ENCODE measurements around the gene KBTBD3.

GRCh38 chr11:106049727-106050476 lies 27.2 kb downstream of the KBTBD3 start:
- TF ChIP-seq CTCF (IDR thresholded peaks at IDR 0.05; ENCODE audit: poor library complexity), result no peak
- TF ChIP-seq EZH2phosphoT487 (IDR thresholded peaks at IDR 0.05; ENCODE audit: low read depth, severe bottlenecking, unreplicated experiment), result no peak
- no peak for TF ChIP-seq EZH2 (IDR thresholded peaks at IDR 0.05; ENCODE audit: borderline replicate concordance)
